Measurements from ENCODE around the gene EIF4E3.

DNA sequence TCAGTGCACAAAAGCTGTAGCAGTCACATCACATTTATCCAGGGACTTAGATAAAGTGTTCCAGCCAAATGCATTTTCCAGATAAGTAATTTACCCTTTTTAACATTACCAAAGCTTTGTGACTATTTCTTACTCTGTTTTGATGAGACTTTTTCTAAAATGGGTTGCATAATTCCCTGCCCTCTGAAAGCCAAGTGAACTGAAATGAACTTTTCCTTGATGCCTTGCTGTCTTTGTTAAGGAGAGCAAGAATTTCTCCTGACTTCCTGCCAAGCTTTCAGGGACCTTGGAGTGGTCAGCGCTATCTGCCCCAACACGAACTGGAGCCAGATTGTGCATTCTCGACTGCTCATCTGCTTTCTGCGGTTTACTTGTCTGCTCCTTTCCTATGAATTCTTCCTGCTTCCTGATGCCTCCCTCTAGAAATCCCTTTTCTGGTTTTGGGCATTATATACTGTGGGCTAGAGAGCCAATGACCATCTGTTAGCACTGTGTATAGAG, 34.8 kb downstream of the EIF4E3 start:
- no peak for TF ChIP-seq POLR2A (IDR thresholded peaks at IDR 0.05)
- TF ChIP-seq CTCF (IDR thresholded peaks at IDR 0.05): no peak

Measured in uterus (tissue), 2 donors.